SK-N-MC (cell line): ENCODE results near the gene KIF27.
"Not testable (repeated sequence)": the region's sequence is repeated elsewhere in the genome, so short reads cannot be mapped to it uniquely, and the experiment has no call there.

ENCODE experiments used
- DNase-seq: peaks from one replicate; pipeline ENCODE4 v3.0.0-alpha.2; 2011; ENCODE audit warnings: low read depth, low spot score
- H3K27ac ChIP-seq: fragments of 200-600 bp; sonication (generic); 2 replicates; pipeline ENCODE4 v1.5.1; 2016; ENCODE audit warnings: mixed run types
- H3K36me3 ChIP-seq: fragments of 200-600 bp; sonication (generic); 2 replicates; pipeline ENCODE4 v1.6.1; 2017; ENCODE audit warnings: antibody characterized with exemption, low read length, mixed read lengths; ENCODE audit not compliant: insufficient read depth
- H3K4me3 ChIP-seq: fragments of 200-600 bp; sonication (generic); 2 replicates; pipeline ENCODE4 v1.5.1; 2016
- H3K9ac ChIP-seq: fragments of 200-600 bp; sonication (generic); 2 replicates; pipeline ENCODE4 v1.8.0; 2017; ENCODE audit warnings: mixed run types, mixed read lengths; ENCODE audit not compliant: insufficient read length
- H3K9me3 ChIP-seq: fragments of 200-600 bp; sonication (generic); 2 replicates; pipeline ENCODE4 v1.6.1; 2017; ENCODE audit warnings: low read depth, mild to moderate bottlenecking, antibody characterized with exemption, low read length, moderate library complexity, mixed read lengths
- EZH2 ChIP-seq: fragments of 200-600 bp; sonication (generic); IDR thresholded peaks from one replicate; pipeline ENCODE4 v1.6.1; 2017; ENCODE audit warnings: antibody characterized with exemption
- FOXP2 ChIP-seq: optimal IDR thresholded peaks from 2 replicates; pipeline ENCODE3; 2011; ENCODE audit warnings: mild to moderate bottlenecking, moderate library complexity; ENCODE audit not compliant: insufficient read depth; ENCODE audit errors: extremely low read length, control extremely low read depth
- POLR2AphosphoS5 ChIP-seq: IDR thresholded peaks from 2 replicates; pipeline ENCODE4 v1.6.1; 2012; ENCODE audit warnings: mild to moderate bottlenecking, low read depth, low read length, borderline replicate concordance

The KIF27 gene

GRCh38 chr9:83959061-83959460 is 37.8 kb upstream of the KIF27 start:
- H3K36me3 ChIP-seq = no peaks in the 10 kb centered on the region
- DNase-seq = no peak
- H3K27ac ChIP-seq = no peak overlapping the region
- H3K9ac ChIP-seq = no peak overlapping the region
- H3K4me3 ChIP-seq = no peak overlapping the region
- H3K9me3 ChIP-seq = no peaks in the 10 kb centered on the region
- no peak for TF ChIP-seq POLR2AphosphoS5
- no peak for TF ChIP-seq EZH2
- TF ChIP-seq FOXP2 = no peak

- TF ChIP-seq EZH2 = no peak
- no peak for TF ChIP-seq POLR2AphosphoS5
- no peak for TF ChIP-seq FOXP2
- Histone ChIP-seq H3K36me3 (no peaks in the 10 kb centered on the region), H3K9ac (no peak overlapping the region), H3K4me3 (no peak overlapping the region), H3K9me3 (no peaks in the 10 kb centered on the region), H3K27ac (no peak overlapping the region)
- DNase-seq = no peak
Observed at GRCh38 chr9:83957248-83957513, 35.9 kb upstream of the KIF27 start.

- no peaks in the 10 kb centered on the region for H3K9me3 ChIP-seq
- no peaks in the 10 kb centered on the region for H3K36me3 ChIP-seq
- no peak overlapping the region for H3K27ac ChIP-seq
- TF ChIP-seq EZH2 (no peak), POLR2AphosphoS5 (no peak), FOXP2 (no peak)
- no peak for DNase-seq
- H3K4me3 ChIP-seq = no peak overlapping the region
- H3K9ac ChIP-seq = no peak overlapping the region
Observed at GRCh38 chr9:83956436-83957247, 35.4 kb upstream of the KIF27 start.

- no peak for TF ChIP-seq FOXP2
- TF ChIP-seq EZH2 = no peak
- no peak for TF ChIP-seq POLR2AphosphoS5
- Histone ChIP-seq H3K27ac (no peak overlapping the region), H3K9ac (no peak overlapping the region), H3K36me3 (no peaks in the 10 kb centered on the region), H3K9me3 (no peaks in the 10 kb centered on the region), H3K4me3 (no peak overlapping the region)
- DNase-seq = no peak
Observed at GRCh38 chr9:83956086-83956435, 34.8 kb upstream of the KIF27 start.

- DNase-seq, H3K36me3 ChIP-seq: not testable (repeated sequence)
Observed at GRCh38 chr9:83948096-83948495, 26.9 kb upstream of the KIF27 start.

GRCh38 chr9:83940590-83941303 is 19.5 kb upstream of the KIF27 start:
- Histone ChIP-seq H3K9ac (no peak overlapping the region), H3K36me3 (no peaks in the 10 kb centered on the region), H3K27ac (no peak overlapping the region), H3K4me3 (no peak overlapping the region), H3K9me3 (no peaks in the 10 kb centered on the region)
- TF ChIP-seq POLR2AphosphoS5 (no peak), EZH2 (no peak), FOXP2 (no peak)
- DNase-seq = no peak

More at GRCh38 chr9:83948096-83948495, 26.9 kb upstream of the KIF27 start:
- not testable (repeated sequence) for H3K9ac ChIP-seq, H3K9me3 ChIP-seq, H3K27ac ChIP-seq, H3K4me3 ChIP-seq

GRCh38 chr9:83937861-83938455 is 16.7 kb upstream of the KIF27 start:
- H3K36me3 ChIP-seq = no peaks in the 10 kb centered on the region
- H3K4me3 ChIP-seq = no peak overlapping the region
- peak; percentile 67 for DNase-seq
- no peak overlapping the region for H3K27ac ChIP-seq
- TF ChIP-seq EZH2 (no peak), FOXP2 (no peak), POLR2AphosphoS5 (no peak)
- H3K9ac ChIP-seq = no peak overlapping the region
- H3K9me3 ChIP-seq = no peaks in the 10 kb centered on the region

GRCh38 chr9:83936523-83936922 is 15.3 kb upstream of the KIF27 start:
- no peak for DNase-seq

More at GRCh38 chr9:83936523-83936922, 15.3 kb upstream of the KIF27 start:
- TF ChIP-seq EZH2 = no peak
- TF ChIP-seq FOXP2 = no peak
- no peak for TF ChIP-seq POLR2AphosphoS5
- H3K9ac ChIP-seq = no peak overlapping the region
- H3K4me3 ChIP-seq = no peak overlapping the region
- no peaks in the 10 kb centered on the region for H3K9me3 ChIP-seq
- no peaks in the 10 kb centered on the region for H3K36me3 ChIP-seq
- no peak overlapping the region for H3K27ac ChIP-seq
